ENCODE measurements around the gene LCMT1. TPM values are rescaled to one million over a fixed set of nuclear protein-coding genes. Genes with fewer than 3 reads are reported as not detected.

LCMT1 gene
- total and polyA plus RNA-seq, 9 of the 15 experiments (the other 6 are each of a cell fraction or from before 2014, with no cell fraction given) = 20.0 to 42.8 (median 32.3) TPM

DNA sequence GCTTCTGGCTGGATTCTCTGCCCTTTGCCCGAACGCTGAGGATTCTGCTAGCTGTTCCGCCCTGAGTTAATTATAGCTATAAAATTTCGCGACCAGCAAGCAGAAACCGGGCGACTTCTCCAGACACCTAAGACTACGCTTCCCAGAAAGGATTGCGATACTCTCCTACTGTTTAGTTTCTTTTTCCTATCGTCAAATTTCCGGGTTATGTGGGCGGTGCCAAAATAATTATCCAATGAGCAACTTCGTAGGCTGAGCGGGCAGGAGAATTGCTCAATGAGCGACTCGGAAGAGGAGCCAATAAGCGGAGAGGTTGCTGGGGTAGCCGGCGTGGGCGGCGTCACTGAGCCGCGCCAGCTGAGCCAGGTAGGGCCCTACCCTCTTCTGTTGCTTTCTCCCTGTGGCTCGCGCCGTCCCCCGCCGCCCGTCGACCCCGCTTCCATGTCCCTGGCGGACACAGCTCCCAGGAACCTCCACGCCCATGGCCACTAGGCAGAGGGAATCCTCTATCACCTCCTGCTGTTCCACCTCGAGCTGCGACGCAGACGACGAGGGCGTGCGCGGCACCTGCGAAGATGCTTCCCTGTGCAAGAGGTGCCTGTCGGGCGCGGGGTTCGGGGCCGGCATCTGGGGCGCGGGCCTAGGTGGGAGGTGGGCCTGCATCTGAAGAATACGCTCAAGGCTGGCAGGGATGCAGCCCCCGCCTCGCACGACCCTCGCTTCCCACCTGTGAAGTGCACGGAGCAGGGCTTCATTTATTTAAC, at the start of gene LCMT1 (continued):
- TF ChIP-seq, protein P1, sequence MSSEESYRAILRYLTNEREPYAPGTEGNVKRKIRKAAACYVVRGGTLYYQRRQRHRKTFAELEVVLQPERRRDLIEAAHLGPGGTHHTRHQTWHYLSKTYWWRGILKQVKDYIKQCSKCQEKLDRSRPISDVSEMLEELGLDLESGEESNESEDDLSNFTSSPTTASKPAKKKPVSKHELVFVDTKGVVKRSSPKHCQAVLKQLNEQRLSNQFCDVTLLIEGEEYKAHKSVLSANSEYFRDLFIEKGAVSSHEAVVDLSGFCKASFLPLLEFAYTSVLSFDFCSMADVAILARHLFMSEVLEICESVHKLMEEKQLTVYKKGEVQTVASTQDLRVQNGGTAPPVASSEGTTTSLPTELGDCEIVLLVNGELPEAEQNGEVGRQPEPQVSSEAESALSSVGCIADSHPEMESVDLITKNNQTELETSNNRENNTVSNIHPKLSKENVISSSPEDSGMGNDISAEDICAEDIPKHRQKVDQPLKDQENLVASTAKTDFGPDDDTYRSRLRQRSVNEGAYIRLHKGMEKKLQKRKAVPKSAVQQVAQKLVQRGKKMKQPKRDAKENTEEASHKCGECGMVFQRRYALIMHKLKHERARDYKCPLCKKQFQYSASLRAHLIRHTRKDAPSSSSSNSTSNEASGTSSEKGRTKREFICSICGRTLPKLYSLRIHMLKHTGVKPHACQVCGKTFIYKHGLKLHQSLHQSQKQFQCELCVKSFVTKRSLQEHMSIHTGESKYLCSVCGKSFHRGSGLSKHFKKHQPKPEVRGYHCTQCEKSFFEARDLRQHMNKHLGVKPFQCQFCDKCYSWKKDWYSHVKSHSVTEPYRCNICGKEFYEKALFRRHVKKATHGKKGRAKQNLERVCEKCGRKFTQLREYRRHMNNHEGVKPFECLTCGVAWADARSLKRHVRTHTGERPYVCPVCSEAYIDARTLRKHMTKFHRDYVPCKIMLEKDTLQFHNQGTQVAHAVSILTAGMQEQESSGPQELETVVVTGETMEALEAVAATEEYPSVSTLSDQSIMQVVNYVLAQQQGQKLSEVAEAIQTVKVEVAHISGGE (CRISPR knock-in tag; IDR thresholded peaks at IDR 0.05) = no peak
- no peak for TF ChIP-seq NFE2L1 (tag; IDR thresholded peaks at IDR 0.05; ENCODE audit: borderline replicate concordance, low read depth)
- TF ChIP-seq SMARCE1 (IDR thresholded peaks at IDR 0.05) = no peak
- no peak for TF ChIP-seq WHSC1 (IDR thresholded peaks at IDR 0.05; ENCODE audit: low read length)
- no peak for TF ChIP-seq ZC3H11A (IDR thresholded peaks at IDR 0.05; ENCODE audit: low read depth, low read length)
- TF ChIP-seq ZBTB17 (CRISPR knock-in tag; IDR thresholded peaks at IDR 0.05) = no peak
- no peak for TF ChIP-seq ZFP30 (CRISPR knock-in tag; IDR thresholded peaks at IDR 0.05; ENCODE audit: borderline replicate concordance)
- peak; percentile 59 for TF ChIP-seq MAX (CRISPR knock-in tag; IDR thresholded peaks at IDR 0.05)
- no peak for TF ChIP-seq SRSF7 (optimal IDR thresholded peaks at IDR 0.05; ENCODE audit: low read depth, low read length)
- no peak for TF ChIP-seq ATF4 (CRISPR knock-in tag; IDR thresholded peaks at IDR 0.05)
- TF ChIP-seq PML (IDR thresholded peaks at IDR 0.05; ENCODE audit: low read length) = peak; percentile 16; the same call in 1 of the 2 replicates
- TF ChIP-seq ZNF133 (CRISPR knock-in tag; IDR thresholded peaks at IDR 0.05) = no peak
- no peak for TF ChIP-seq SMAD3 (CRISPR knock-in tag; conservative IDR thresholded peaks at IDR 0.05)
- no peak for TF ChIP-seq BCOR (IDR thresholded peaks at IDR 0.05)
- no peak for TF ChIP-seq TSHZ1 (CRISPR knock-in tag; IDR thresholded peaks at IDR 0.05)
- TF ChIP-seq HMBOX1 (IDR thresholded peaks at IDR 0.05) = no peak
- no peak for TF ChIP-seq TGIF2 (CRISPR knock-in tag; IDR thresholded peaks at IDR 0.05)
- TF ChIP-seq USF1 (CRISPR knock-in tag; IDR thresholded peaks at IDR 0.05) = no peak

Measured in K562 (cell line).